GM12864 (cell line): Measurements from ENCODE around the gene METTL25.

Source experiments
- DNase-seq: peaks from one replicate; pipeline ENCODE4 v3.0.0-alpha.2; 2011; ENCODE audit warnings: low read depth
- H3K4me3 ChIP-seq: 2 replicates; pipeline ENCODE4 v1.5.1; 2011; ENCODE audit warnings: mild to moderate bottlenecking, low read depth, low read length, control low read depth
- CTCF ChIP-seq: IDR thresholded peaks from 2 replicates; pipeline ENCODE4 v1.5.1; 2011; ENCODE audit warnings: low read depth, mild to moderate bottlenecking, moderate library complexity, low read length, control low read depth, inconsistent platforms; ENCODE audit errors: missing control alignments

The METTL25 gene

GRCh38 chr12:82406651-82407050, 48.3 kb downstream of the METTL25 start:
- no peak for TF ChIP-seq CTCF
- no peak for DNase-seq
- H3K4me3 ChIP-seq = no peak overlapping the region

- DNase-seq = no peak
- H3K4me3 ChIP-seq = no peak overlapping the region
- TF ChIP-seq CTCF = no peak
Measured at GRCh38 chr12:82407481-82407880, 49.2 kb downstream of the METTL25 start.

- no peak for TF ChIP-seq CTCF
- no peak for DNase-seq
- H3K4me3 ChIP-seq = no peak overlapping the region
Measured at GRCh38 chr12:82408844-82409243, 50.5 kb downstream of the METTL25 start.

- TF ChIP-seq CTCF = no peak
- no peak for DNase-seq
- no peak overlapping the region for H3K4me3 ChIP-seq
Measured at GRCh38 chr12:82411546-82412230, 53.4 kb downstream of the METTL25 start.

GRCh38 chr12:82412246-82412645, 53.9 kb downstream of the METTL25 start:
- no peak for DNase-seq
- no peak for TF ChIP-seq CTCF
- no peak overlapping the region for H3K4me3 ChIP-seq

GRCh38 chr12:82414044-82414443, 55.7 kb downstream of the METTL25 start:
- TF ChIP-seq CTCF = no peak
- no peak for DNase-seq
- H3K4me3 ChIP-seq = no peak overlapping the region

GRCh38 chr12:82414926-82415325, 56.6 kb downstream of the METTL25 start:
- no peak for TF ChIP-seq CTCF
- no peak overlapping the region for H3K4me3 ChIP-seq
- no peak for DNase-seq
